GM12891 (cell line): ENCODE data around the gene ASIC3.

Experiments used
- DNase-seq: peaks from one replicate; pipeline ENCODE4 v3.0.0; 2011; ENCODE audit warnings: low spot score; ENCODE audit not compliant: insufficient read length
- FAIRE-seq: peaks from 2 replicates; lab custom pipeline; 2011; peaks lifted over from hg19 to GRCh38; lab: Jason Lieb, UNC
- PAX5 ChIP-seq: IDR thresholded peaks from 2 replicates; pipeline ENCODE4 v1.6.1; 2011; ENCODE audit warnings: low read length, moderate library complexity, mild to moderate bottlenecking; ENCODE audit not compliant: insufficient read depth, severe bottlenecking
- POLR2A ChIP-seq: IDR thresholded peaks from 2 replicates; pipeline ENCODE4 v1.6.1; 2011; ENCODE audit warnings: low read depth, low read length, control low read depth
- POLR2AphosphoS5 ChIP-seq: IDR thresholded peaks from 2 replicates; pipeline ENCODE4 v1.6.1; 2011; ENCODE audit warnings: low read depth, low read length, control low read depth
- POU2F2 ChIP-seq: IDR thresholded peaks from 2 replicates; pipeline ENCODE4 v1.6.1; 2011; ENCODE audit warnings: low read depth, mild to moderate bottlenecking, control low read depth, low read length, moderate library complexity
- SPI1 ChIP-seq: IDR thresholded peaks from 2 replicates; pipeline ENCODE4 v1.6.1; 2011; ENCODE audit warnings: low read depth, low read length, control low read depth
- TAF1 ChIP-seq: IDR thresholded peaks from 2 replicates; pipeline ENCODE4 v1.6.1; 2011; ENCODE audit warnings: low read depth, low read length, control low read depth

The ASIC3 gene

GRCh38 chr7:151013733-151014497 lies 34.4 kb upstream of the ASIC3 start:
- TF ChIP-seq TAF1 = no peak
- TF ChIP-seq POLR2A = no peak
- no peak for TF ChIP-seq POU2F2
- no peak for TF ChIP-seq PAX5
- TF ChIP-seq POLR2AphosphoS5 = no peak
- TF ChIP-seq SPI1 = no peak
- DNase-seq = peak; percentile 67
- peak; percentile 85 for FAIRE-seq

- peak; percentile 40 for FAIRE-seq
Measured at GRCh38 chr7:151014950-151015349, 33.4 kb upstream of the ASIC3 start.

DNA sequence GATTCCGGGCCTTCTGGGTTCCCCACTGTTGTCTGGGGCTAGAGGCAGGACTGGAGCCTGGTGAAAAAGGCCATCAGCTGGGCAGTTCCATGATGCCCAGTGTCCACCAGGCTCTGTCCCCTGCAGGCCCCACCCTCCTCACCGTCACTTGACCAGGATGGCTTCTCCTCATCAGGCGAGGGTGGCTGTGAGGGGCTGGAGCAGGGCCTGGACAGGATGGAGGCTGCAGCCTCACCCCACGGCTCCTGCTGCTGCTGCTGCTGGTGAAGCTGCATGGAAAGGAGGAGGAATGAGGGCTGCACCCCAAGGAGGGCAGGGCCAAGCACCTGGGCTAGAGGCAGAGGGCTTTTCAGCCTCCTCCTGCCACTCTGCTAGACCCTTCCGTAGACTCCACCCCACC lies 32.4 kb upstream of the ASIC3 start:
- FAIRE-seq = no peak
- DNase-seq = no peak
- TF ChIP-seq TAF1 (no peak), SPI1 (no peak), POLR2AphosphoS5 (no peak), POLR2A (no peak), PAX5 (no peak), POU2F2 (no peak)

More at GRCh38 chr7:151014950-151015349, 33.4 kb upstream of the ASIC3 start:
- TF ChIP-seq POLR2A (no peak), PAX5 (no peak), POU2F2 (no peak), POLR2AphosphoS5 (no peak)
- no peak for DNase-seq

- no peak for FAIRE-seq
- TF ChIP-seq SPI1 (no peak), POLR2A (no peak), TAF1 (no peak), POLR2AphosphoS5 (no peak), PAX5 (no peak), POU2F2 (no peak)
- no peak for DNase-seq
Measured at GRCh38 chr7:151016505-151016904, 31.8 kb upstream of the ASIC3 start.

GRCh38 chr7:151016942-151017341 lies 31.4 kb upstream of the ASIC3 start:
- DNase-seq = no peak
- FAIRE-seq = no peak
- TF ChIP-seq POU2F2 = no peak
- TF ChIP-seq POLR2A = no peak
- TF ChIP-seq SPI1 = no peak
- no peak for TF ChIP-seq POLR2AphosphoS5
- no peak for TF ChIP-seq TAF1
- TF ChIP-seq PAX5 = no peak

DNA sequence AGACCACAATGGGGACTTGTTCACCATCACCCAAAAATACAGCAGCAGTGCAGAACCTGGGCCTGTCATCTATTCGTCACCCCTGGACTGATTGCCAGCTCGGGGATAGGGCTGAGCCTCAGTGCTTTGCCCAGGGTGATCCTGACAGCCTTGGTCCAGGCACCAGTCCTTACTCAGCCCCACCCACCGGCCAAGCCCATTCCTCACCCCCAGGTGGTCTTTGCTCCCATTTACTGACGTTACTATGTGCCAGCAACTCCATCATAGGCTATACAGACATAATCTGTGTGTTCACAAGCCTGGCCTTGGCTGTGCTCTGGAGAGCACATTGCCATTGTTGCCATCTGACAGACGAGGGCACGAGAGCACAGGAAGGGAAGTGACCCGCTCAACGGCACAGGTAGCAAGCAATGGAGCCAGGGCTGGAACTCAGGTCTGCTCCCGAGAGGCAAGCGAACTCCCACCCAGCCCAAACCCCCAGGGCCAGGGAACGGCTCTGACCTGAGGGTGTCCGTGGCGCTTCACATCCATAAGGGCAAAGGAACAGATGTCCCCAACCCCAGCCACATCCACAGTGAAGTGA lies 30.9 kb upstream of the ASIC3 start:
- DNase-seq (no peak), FAIRE-seq (no peak)
- TF ChIP-seq TAF1 (no peak), SPI1 (no peak), PAX5 (no peak), POU2F2 (no peak), POLR2A (no peak), POLR2AphosphoS5 (no peak)

DNA sequence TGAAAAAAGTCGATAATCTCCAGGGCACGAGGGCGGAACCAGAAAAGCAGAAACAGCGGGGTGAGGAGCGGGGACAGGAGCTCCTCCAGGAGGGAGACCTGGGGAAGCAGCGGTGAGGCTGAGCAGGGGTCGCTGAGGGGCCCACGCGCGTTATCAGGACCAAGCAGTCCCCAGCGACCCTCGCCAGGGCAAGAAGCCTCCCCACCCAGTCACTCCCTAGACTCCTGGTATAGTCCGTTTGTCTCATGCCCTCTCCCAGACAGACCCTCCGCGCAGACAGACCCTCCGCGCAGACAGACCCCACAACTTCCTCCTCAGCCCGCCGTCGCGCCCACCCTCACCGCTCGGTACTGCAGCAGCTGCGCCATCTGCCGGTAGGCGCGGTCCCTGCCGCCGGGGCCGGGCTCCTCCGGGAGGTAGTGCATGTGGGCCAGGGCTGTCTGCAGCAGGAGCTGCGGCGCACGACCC lies 30.3 kb upstream of the ASIC3 start:
- DNase-seq = peak; percentile 82
- TF ChIP-seq SPI1 = no peak
- no peak for TF ChIP-seq POLR2A
- no peak for TF ChIP-seq PAX5
- TF ChIP-seq TAF1 = no peak
- no peak for TF ChIP-seq POU2F2
- FAIRE-seq = no peak

- FAIRE-seq (peak; percentile 64), DNase-seq (no peak)
- TF ChIP-seq POU2F2 (no peak), SPI1 (no peak), POLR2A (no peak), TAF1 (no peak), PAX5 (no peak), POLR2AphosphoS5 (no peak)
Measured at GRCh38 chr7:151018421-151019129, 29.8 kb upstream of the ASIC3 start.

GRCh38 chr7:151019130-151019447 lies 29.2 kb upstream of the ASIC3 start:
- no peak for FAIRE-seq
- DNase-seq = no peak
- TF ChIP-seq TAF1 (no peak), PAX5 (no peak), POLR2A (no peak), SPI1 (no peak), POLR2AphosphoS5 (no peak), POU2F2 (no peak)
